T47D (cell line): ENCODE data around the gene NCL.
"Not testable (repeated sequence)": the region's sequence is repeated elsewhere in the genome, so short reads cannot be mapped to it uniquely, and the experiment has no call there.

Experiments used
- DNase-seq, 2 experiments: peaks; one replicate each; pipeline versions ENCODE4 v3.0.0 to v3.0.0-alpha.2; 2011 to 2012; ENCODE audit warnings: low read depth in 1 of 2, low spot score in 1 of 2
- JUND ChIP-seq: IDR thresholded peaks from 2 replicates; pipeline ENCODE4 v1.6.1; 2012; ENCODE audit warnings: low read depth
- in situ Hi-C: cut with HindIII; loops from 2 replicates; pipeline ENCODE4 v1.10.0; 2016; ENCODE audit warnings: low sequenced_read_pairs, low pct_unique_long_range_greater_than_20kb

Gene NCL

GRCh38 chr2:231418820-231419640 lies 45.3 kb downstream of the NCL start:
- in situ Hi-C loops = no loop called here
- TF ChIP-seq JUND = no peak
- DNase-seq = no peak

DNA sequence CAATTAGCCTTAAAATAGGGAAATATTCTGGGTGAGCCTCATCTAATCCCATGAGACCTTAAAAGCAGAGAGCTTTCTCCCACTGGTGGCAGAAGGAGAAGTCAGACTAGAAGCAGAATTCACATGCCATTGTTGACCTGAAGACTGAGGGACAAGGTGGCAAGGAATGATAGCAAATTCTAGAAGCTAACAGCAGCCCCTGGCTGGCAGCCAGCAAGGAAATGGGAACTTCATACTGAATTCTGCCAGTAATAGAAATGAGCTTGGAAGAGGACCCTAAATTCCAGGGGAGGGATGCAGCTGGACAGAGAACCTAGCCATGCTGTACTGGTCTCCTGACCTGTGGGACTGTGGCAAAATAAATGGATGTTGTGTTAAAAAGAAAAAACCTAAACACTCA lies 49.3 kb downstream of the NCL start:
- TF ChIP-seq JUND = no peak
- no peak for DNase-seq
- in situ Hi-C loops = no loop called here

- in situ Hi-C loops = no loop called here
- no peak for DNase-seq
- no peak for TF ChIP-seq JUND
Measured at GRCh38 chr2:231413921-231414476, 50.3 kb downstream of the NCL start.

DNA sequence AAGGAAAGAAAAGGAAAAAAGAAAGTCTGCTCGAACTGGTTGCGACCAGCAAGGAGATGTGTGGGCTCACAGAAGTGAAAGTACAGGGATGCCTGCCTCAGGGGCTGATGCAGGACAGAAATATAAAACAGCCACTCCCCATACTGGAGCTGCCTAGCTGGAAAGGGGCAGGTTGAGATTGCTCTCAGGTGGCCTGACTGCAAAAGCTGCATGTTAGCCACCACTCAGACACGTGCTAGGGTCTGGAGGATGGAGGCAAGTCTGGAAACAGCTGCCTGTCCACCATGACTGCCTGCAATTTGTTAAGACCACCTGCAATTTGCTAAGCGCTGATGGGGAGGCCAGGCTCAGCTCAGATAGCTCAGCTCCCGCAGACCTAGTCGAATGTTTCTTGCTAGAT lies 50.8 kb downstream of the NCL start:
- no peak for TF ChIP-seq JUND
- DNase-seq = no peak
- in situ Hi-C loops = no loop called here

- DNase-seq = no peak
- in situ Hi-C loops = no loop called here
- TF ChIP-seq JUND = no peak
Measured at GRCh38 chr2:231412618-231412963, 51.7 kb downstream of the NCL start.

DNA sequence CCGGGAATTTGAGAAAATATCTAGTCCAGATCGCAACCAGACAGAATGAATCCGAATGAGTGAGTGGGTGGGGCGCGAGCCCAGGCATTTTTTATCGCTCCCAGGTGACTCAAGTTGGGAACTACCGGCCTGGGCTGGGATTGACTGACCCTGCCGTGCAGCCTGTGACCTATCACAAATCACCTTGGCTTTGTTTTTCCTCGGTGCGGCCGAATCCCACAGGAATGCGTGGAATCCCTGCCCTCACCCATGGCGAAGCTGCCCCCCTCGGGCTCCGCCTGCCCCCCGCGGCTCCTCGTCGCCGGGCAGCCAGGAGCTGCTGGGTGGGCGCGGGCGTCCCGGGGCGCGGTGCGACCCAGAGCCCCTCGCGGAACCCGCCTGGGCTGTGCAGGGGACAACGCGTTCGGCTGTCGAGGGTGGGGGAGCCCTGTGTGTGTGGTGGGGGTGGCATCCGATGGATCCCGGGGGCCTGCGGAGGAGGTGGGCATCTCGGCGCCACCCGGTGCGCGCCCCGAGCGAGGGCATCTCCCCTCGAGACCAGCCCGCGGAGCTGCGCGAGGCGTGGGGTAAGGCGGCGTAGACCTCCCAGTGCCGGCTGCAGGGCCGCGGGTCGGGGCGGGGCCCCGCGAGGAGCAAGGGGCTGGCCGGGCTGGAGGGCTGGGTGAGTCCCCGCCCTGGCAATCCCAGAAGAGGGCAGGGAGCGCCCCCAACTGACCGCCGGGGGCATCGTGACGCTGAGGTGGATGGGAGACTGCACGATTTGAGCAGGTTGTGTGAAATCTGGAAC lies 52.3 kb downstream of the NCL start:
- TF ChIP-seq JUND = no peak
- peak in 1 of 2 experiments; percentile 75 for DNase-seq
- in situ Hi-C loops = no loop called here

- in situ Hi-C loops = no loop called here
- no peak for TF ChIP-seq JUND
- peak in 1 of 2 experiments; percentile 33 for DNase-seq
Measured at GRCh38 chr2:231411237-231411636, 53.0 kb downstream of the NCL start.

- in situ Hi-C loops = no loop called here
- no peak for TF ChIP-seq JUND
- no peak for DNase-seq
Measured at GRCh38 chr2:231410293-231411004, 53.8 kb downstream of the NCL start.

- TF ChIP-seq JUND = no peak
- in situ Hi-C loops = no loop called here
- DNase-seq = no peak
Measured at GRCh38 chr2:231409776-231410175, 54.5 kb downstream of the NCL start.

DNA sequence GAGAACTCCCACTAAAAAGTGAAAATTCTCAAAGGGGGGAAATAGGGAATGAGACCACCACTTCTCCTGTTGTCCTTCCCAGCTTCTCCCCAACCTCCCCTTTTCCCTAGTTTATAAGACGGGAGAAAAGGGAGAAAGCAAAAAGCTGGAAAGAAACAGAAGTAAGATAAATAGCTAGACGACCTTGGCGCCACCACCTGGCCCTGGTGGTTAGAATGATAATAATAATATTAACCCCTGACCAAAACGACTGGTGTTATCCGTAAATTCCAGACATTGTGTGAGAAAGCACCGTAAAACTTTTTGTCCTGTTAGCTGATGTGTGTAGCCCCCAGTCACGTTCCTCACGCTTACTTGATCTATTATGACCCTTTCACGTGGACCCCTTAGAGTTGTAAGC lies 56.0 kb downstream of the NCL start:
- in situ Hi-C loops, DNase-seq: not testable (repeated sequence)

DNA sequence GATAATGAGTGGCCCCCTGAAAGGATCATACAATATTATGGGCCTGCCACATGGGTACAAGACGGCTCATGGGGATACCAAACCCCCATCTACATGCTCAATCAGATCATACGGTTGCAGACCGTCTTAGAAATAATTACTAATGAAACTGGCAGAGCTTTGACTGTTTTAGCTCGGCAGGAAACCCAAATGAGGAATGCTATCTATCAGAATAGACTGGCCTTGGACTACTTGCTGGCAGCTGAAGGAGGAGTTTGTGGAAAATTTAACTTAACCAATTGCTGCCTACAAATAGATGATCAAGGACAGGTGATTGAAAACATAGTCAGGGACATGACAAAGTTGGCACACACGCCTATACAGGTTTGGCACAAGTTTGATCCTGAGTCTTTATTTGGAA lies 56.6 kb downstream of the NCL start:
- DNase-seq, in situ Hi-C loops: not testable (repeated sequence)

GRCh38 chr2:231405601-231406367 lies 58.5 kb downstream of the NCL start:
- in situ Hi-C loops, DNase-seq: not testable (repeated sequence)

GRCh38 chr2:231404183-231404578 lies 60.1 kb downstream of the NCL start:
- DNase-seq, in situ Hi-C loops: not testable (repeated sequence)
